SK-N-SH treated with all-trans-retinoic acid at 6 μM for 48 hours (cell line): Measurements from ENCODE around the gene NARS2.

ENCODE experiments used
- ATAC-seq: fragments of 200-7000 bp; cut with Tn5 transposase; 3 replicates; pipeline ENCODE4 v1.9.1; 2020; ENCODE audit warnings: mild to moderate bottlenecking, moderate library complexity
- ARNTL ChIP-seq: fragments of 450-650 bp; formaldehyde crosslinking; IDR thresholded peaks from 2 replicates; pipeline ENCODE4 v1.5.0; 2020; ENCODE audit warnings: low read depth, mild to moderate bottlenecking, moderate library complexity, borderline replicate concordance
- CSDC2 ChIP-seq: fragments of 250-450 bp; sonication (Bioruptor Pico); IDR thresholded peaks from 2 replicates; pipeline ENCODE4 v1.5.0; 2020; ENCODE audit warnings: mild to moderate bottlenecking, moderate library complexity
- ESRRG ChIP-seq: fragments of 250-450 bp; sonication (Bioruptor Pico); IDR thresholded peaks from 2 replicates; pipeline ENCODE4 v1.6.1; 2021; ENCODE audit warnings: mild to moderate bottlenecking
- ISL1 ChIP-seq: fragments of 250-450 bp; sonication (Bioruptor Pico); IDR thresholded peaks from 2 replicates; pipeline ENCODE4 v2.1.2; 2022; ENCODE audit warnings: mild to moderate bottlenecking, moderate library complexity
- OSR1 ChIP-seq: fragments of 250-450 bp; sonication (Bioruptor Pico); IDR thresholded peaks from 2 replicates; pipeline ENCODE4 v1.8.0; 2022; ENCODE audit warnings: moderate library complexity, mild to moderate bottlenecking, inconsistent platforms
- PPARA ChIP-seq: fragments of 250-450 bp; sonication (Bioruptor Pico); IDR thresholded peaks from 2 replicates; pipeline ENCODE4 v1.5.0; 2020; ENCODE audit warnings: mild to moderate bottlenecking, borderline replicate concordance
- RARB ChIP-seq: fragments of 250-450 bp; sonication (Bioruptor Pico); IDR thresholded peaks from 2 replicates; pipeline ENCODE4 v1.8.0; 2021; ENCODE audit warnings: mild to moderate bottlenecking, moderate library complexity
- SNAI2 ChIP-seq: fragments of 250-450 bp; sonication (Bioruptor Pico); IDR thresholded peaks from 2 replicates; pipeline ENCODE4 v1.5.0; 2020; ENCODE audit warnings: mild to moderate bottlenecking, moderate library complexity
- TCF4 ChIP-seq: fragments of 250-450 bp; sonication (Bioruptor Pico); IDR thresholded peaks from 2 replicates; pipeline ENCODE4 v1.8.0; 2021; ENCODE audit warnings: mild to moderate bottlenecking, moderate library complexity, borderline replicate concordance
- TOX ChIP-seq: fragments of 250-450 bp; sonication (Bioruptor Pico); IDR thresholded peaks from 2 replicates; pipeline ENCODE4 v1.8.0; 2021; ENCODE audit warnings: mild to moderate bottlenecking, moderate library complexity, borderline replicate concordance
- ZC3H10 ChIP-seq: fragments of 250-450 bp; sonication (Bioruptor Pico); IDR thresholded peaks from 2 replicates; pipeline ENCODE4 v1.5.1; 2021; ENCODE audit warnings: mild to moderate bottlenecking, moderate library complexity
- ZFP3 ChIP-seq: fragments of 250-450 bp; sonication (Bioruptor Pico); IDR thresholded peaks from 2 replicates; pipeline ENCODE4 v1.5.0; 2020; ENCODE audit warnings: mild to moderate bottlenecking, moderate library complexity
- ZNF565 ChIP-seq: fragments of 450-650 bp; formaldehyde crosslinking; conservative IDR thresholded peaks from 2 replicates; pipeline ENCODE4 v1.5.0; 2020; ENCODE audit warnings: low read depth, mild to moderate bottlenecking, moderate library complexity
- ZNF70 ChIP-seq: fragments of 450-650 bp; formaldehyde crosslinking; IDR thresholded peaks from 2 replicates; pipeline ENCODE4 v1.5.0; 2020; ENCODE audit warnings: mild to moderate bottlenecking, moderate library complexity
- ZNF8 ChIP-seq: fragments of 450-650 bp; formaldehyde crosslinking; IDR thresholded peaks from 2 replicates; pipeline ENCODE4 v1.5.0; 2020; ENCODE audit warnings: mild to moderate bottlenecking, moderate library complexity
- TF ChIP-seq, protein P1 (sequence below): fragments of 250-450 bp; sonication (Bioruptor Pico); IDR thresholded peaks from 2 replicates; pipeline ENCODE4 v1.8.0; 2020; ENCODE audit warnings: mild to moderate bottlenecking, moderate library complexity, borderline replicate concordance
- TF ChIP-seq, protein P2 (sequence below): fragments of 250-450 bp; sonication (Bioruptor Pico); IDR thresholded peaks from 2 replicates; pipeline ENCODE4 v1.5.1; 2020; ENCODE audit warnings: low read depth, mild to moderate bottlenecking, moderate library complexity
- TF ChIP-seq, protein P3 (sequence below): fragments of 250-450 bp; sonication (Bioruptor Pico); IDR thresholded peaks from 2 replicates; pipeline ENCODE4 v1.8.0; 2021; ENCODE audit warnings: low read depth, mild to moderate bottlenecking, moderate library complexity, borderline replicate concordance
- TF ChIP-seq, protein P4 (sequence below): fragments of 250-450 bp; sonication (Bioruptor Pico); IDR thresholded peaks from 2 replicates; pipeline ENCODE4 v1.5.1; 2021; ENCODE audit warnings: mild to moderate bottlenecking, moderate library complexity

Gene NARS2

DNA sequence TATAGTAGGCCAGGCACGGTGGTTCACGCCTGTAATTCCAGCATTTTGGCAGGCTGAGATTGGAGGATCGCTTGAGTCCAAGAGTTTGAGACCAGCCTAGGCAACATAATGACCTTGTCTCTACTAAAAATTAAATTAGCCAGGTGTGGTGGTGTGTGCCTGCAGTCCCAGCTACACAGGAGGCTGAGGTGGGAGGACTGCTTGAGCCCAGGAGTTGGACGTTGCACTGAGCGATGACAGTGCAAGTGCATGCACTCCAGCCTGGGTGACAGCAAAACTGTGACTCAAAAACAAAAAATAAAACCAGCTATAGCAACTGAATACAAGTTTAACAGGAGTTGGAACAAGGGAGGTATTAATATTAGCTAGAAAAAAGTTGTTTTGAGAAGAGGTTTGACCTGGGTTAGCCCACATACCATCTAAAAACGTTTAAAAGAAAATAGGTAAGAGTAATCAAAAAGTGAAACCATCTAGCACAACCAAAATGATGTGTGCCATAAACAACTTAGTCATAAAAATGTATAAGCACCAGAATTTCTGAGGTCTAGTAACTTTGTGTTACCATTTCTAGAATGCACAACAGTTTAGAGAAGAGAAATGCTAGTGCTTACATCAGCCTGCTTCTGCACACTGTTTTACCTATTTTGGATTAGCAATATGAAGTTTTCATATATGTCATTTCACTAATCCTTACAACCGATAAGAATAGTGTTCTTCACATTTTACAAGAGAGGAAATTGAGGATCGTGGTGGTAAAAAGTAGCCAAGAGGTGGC is 26.5 kb downstream of the NARS2 start:
- ATAC-seq, result no peak
- TF ChIP-seq ISL1 (no peak), TCF4 (no peak), ARNTL (CRISPR knock-in tag) (no peak), ZNF70 (CRISPR knock-in tag) (no peak), CSDC2 (CRISPR knock-in tag) (no peak), SNAI2 (CRISPR knock-in tag) (no peak), RARB (CRISPR knock-in tag) (no peak)
- TF ChIP-seq, protein P1, sequence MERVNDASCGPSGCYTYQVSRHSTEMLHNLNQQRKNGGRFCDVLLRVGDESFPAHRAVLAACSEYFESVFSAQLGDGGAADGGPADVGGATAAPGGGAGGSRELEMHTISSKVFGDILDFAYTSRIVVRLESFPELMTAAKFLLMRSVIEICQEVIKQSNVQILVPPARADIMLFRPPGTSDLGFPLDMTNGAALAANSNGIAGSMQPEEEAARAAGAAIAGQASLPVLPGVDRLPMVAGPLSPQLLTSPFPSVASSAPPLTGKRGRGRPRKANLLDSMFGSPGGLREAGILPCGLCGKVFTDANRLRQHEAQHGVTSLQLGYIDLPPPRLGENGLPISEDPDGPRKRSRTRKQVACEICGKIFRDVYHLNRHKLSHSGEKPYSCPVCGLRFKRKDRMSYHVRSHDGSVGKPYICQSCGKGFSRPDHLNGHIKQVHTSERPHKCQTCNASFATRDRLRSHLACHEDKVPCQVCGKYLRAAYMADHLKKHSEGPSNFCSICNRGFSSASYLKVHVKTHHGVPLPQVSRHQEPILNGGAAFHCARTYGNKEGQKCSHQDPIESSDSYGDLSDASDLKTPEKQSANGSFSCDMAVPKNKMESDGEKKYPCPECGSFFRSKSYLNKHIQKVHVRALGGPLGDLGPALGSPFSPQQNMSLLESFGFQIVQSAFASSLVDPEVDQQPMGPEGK, result no peak
- TF ChIP-seq, protein P2, sequence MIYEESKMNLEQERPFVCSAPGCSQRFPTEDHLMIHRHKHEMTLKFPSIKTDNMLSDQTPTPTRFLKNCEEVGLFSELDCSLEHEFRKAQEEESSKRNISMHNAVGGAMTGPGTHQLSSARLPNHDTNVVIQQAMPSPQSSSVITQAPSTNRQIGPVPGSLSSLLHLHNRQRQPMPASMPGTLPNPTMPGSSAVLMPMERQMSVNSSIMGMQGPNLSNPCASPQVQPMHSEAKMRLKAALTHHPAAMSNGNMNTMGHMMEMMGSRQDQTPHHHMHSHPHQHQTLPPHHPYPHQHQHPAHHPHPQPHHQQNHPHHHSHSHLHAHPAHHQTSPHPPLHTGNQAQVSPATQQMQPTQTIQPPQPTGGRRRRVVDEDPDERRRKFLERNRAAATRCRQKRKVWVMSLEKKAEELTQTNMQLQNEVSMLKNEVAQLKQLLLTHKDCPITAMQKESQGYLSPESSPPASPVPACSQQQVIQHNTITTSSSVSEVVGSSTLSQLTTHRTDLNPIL (CRISPR knock-in tag), result no peak
- TF ChIP-seq, protein P3, sequence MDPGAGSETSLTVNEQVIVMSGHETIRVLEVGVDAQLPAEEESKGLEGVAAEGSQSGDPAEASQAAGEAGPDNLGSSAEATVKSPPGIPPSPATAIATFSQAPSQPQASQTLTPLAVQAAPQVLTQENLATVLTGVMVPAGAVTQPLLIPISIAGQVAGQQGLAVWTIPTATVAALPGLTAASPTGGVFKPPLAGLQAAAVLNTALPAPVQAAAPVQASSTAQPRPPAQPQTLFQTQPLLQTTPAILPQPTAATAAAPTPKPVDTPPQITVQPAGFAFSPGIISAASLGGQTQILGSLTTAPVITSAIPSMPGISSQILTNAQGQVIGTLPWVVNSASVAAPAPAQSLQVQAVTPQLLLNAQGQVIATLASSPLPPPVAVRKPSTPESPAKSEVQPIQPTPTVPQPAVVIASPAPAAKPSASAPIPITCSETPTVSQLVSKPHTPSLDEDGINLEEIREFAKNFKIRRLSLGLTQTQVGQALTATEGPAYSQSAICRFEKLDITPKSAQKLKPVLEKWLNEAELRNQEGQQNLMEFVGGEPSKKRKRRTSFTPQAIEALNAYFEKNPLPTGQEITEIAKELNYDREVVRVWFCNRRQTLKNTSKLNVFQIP (CRISPR knock-in tag), result no peak

DNA sequence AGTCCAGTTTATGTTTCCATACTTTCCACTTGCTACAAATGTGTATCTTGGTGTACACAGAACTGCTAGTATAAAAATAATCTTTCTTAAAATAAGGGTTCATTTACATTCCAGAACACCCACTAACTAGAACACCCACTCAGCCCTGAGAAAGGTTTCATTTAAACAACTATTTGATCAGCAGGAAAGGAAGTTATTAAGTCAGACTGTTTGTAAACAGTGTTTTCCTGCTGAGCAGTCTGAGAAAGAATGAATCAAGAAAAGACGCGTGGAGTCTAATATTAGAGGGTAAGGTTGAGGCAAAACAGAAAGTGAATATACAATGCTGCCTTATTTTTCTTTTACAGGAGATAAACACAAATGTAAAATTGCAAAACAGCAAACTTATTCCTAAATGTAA is 32.7 kb downstream of the NARS2 start:
- TF ChIP-seq, protein P4, sequence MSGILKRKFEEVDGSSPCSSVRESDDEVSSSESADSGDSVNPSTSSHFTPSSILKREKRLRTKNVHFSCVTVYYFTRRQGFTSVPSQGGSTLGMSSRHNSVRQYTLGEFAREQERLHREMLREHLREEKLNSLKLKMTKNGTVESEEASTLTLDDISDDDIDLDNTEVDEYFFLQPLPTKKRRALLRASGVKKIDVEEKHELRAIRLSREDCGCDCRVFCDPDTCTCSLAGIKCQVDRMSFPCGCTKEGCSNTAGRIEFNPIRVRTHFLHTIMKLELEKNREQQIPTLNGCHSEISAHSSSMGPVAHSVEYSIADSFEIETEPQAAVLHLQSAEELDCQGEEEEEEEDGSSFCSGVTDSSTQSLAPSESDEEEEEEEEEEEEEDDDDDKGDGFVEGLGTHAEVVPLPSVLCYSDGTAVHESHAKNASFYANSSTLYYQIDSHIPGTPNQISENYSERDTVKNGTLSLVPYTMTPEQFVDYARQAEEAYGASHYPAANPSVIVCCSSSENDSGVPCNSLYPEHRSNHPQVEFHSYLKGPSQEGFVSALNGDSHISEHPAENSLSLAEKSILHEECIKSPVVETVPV (CRISPR knock-in tag), result no peak
- TF ChIP-seq SNAI2 (CRISPR knock-in tag) (no peak), CSDC2 (CRISPR knock-in tag) (no peak), ZNF565 (CRISPR knock-in tag) (no peak), ISL1 (no peak), ZFP3 (CRISPR knock-in tag) (no peak), OSR1 (CRISPR knock-in tag) (no peak), TOX (CRISPR knock-in tag) (no peak), TCF4 (no peak), ESRRG (no peak), ZC3H10 (CRISPR knock-in tag) (no peak), ZNF8 (CRISPR knock-in tag) (no peak), ZNF70 (CRISPR knock-in tag) (no peak), RARB (CRISPR knock-in tag) (no peak)
- TF ChIP-seq, protein P3 (CRISPR knock-in tag), result no peak
- TF ChIP-seq, protein P2 (CRISPR knock-in tag), result no peak
- TF ChIP-seq, all 23 proteins: peak for 0
- ATAC-seq, result no peak

DNA sequence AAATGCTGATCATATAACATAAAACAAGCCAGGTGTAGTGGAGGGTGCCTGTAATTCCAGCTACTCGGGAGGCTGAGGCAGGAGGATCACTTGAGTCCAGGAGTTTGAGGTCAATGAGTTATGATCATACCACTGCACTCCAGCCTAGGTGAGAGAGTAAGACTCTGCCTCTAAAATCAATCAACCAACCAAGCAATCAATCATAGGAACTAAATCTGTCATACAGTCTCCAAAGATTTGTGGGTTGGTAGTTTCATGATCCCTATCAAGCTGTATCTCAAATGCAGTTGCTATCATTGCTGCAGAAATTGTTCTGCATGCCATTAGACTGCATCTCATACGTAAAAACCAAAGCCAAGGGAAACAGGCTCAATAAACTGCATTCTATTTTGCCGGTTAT is 33.1 kb downstream of the NARS2 start:
- no peak for ATAC-seq
- TF ChIP-seq, protein P1, result no peak
- TF ChIP-seq ISL1 (no peak), PPARA (CRISPR knock-in tag) (no peak), TCF4 (no peak), ZNF8 (CRISPR knock-in tag) (no peak), ZNF565 (CRISPR knock-in tag) (no peak), ZNF70 (CRISPR knock-in tag) (no peak), CSDC2 (CRISPR knock-in tag) (no peak), TOX (CRISPR knock-in tag) (no peak), RARB (CRISPR knock-in tag) (no peak)
- TF ChIP-seq, protein P4 (CRISPR knock-in tag), result no peak
- TF ChIP-seq, protein P2 (CRISPR knock-in tag), result no peak
